Colonic mucosa (tissue), 4 donors: ENCODE data around the gene UAP1. TPM values are rescaled to one million over a fixed set of nuclear protein-coding genes. Genes with fewer than 3 reads are reported as not detected.

Experiments used
- DNase-seq: peaks from one replicate; pipeline ENCODE4 v3.0.0-alpha.2; 2020
- H3K27ac ChIP-seq: fragments of 200-600 bp; one replicate; pipeline ENCODE4 v1.8.0; 2021
- H3K27me3 ChIP-seq: fragments of 200-600 bp; one replicate; pipeline ENCODE4 v1.8.0; 2021
- H3K36me3 ChIP-seq: fragments of 200-600 bp; one replicate; pipeline ENCODE4 v1.8.0; 2021
- H3K4me1 ChIP-seq: fragments of 200-600 bp; one replicate; pipeline ENCODE4 v1.8.0; 2021; ENCODE audit warnings: mild to moderate bottlenecking
- H3K4me3 ChIP-seq: fragments of 200-600 bp; one replicate; pipeline ENCODE4 v1.8.0; 2021
- H3K9ac ChIP-seq, 2 donors: one replicate each; pipeline ENCODE4 v1.7.0; 2013; ENCODE audit warnings: control low read depth in 2 of 2, low read depth in 2 of 2, low read length in 2 of 2
- H3K9me3 ChIP-seq: fragments of 200-600 bp; one replicate; pipeline ENCODE4 v1.8.0; 2021
- CTCF ChIP-seq: fragments of 200-600 bp; IDR thresholded peaks from one replicate; pipeline ENCODE4 v1.8.0; 2022; ENCODE audit warnings: antibody characterized with exemption, mild to moderate bottlenecking
- intact Hi-C: fragments of 100-400 bp; cut with DNase I; formaldehyde crosslinking; loops from one replicate; pipeline ENCODE4 v1.14.1; 2022
- total RNA-seq, 2 donors: library from RNA; stranded (reverse); fragmentation: NEBNext Ultra II Directional in 1 of 2; extraction: Animal tissue kit (Norgen Biotek cat#: 25700) in 1 of 2; gene quantifications; one replicate each; pipeline ENCODE4 v1.2.1, GENCODE V29; 2021
- donor health status: healthy.
- donor health status: DM: no; HTN: no; CAD: no.
- donor health status: DM: no; HTN: no; CAD: no.

Gene UAP1
- total RNA-seq, 2 donors from 2014 or later, result 79.5 to 144 TPM

- Histone ChIP-seq H3K27ac (no peak overlapping the region), H3K9ac (no peak overlapping the region), H3K4me1 (no peaks in the 10 kb centered on the region), H3K9me3 (no peaks in the 10 kb centered on the region), H3K36me3 (no peaks in the 10 kb centered on the region), H3K4me3 (no peak overlapping the region), H3K27me3 (no peaks in the 10 kb centered on the region)
- intact Hi-C loops, result no loop called here
- DNase-seq, result no peak
- no peak for TF ChIP-seq CTCF
These were observed 25.8 kb downstream of the UAP1 start for GRCh38 chr1:162587347-162587746.

DNA sequence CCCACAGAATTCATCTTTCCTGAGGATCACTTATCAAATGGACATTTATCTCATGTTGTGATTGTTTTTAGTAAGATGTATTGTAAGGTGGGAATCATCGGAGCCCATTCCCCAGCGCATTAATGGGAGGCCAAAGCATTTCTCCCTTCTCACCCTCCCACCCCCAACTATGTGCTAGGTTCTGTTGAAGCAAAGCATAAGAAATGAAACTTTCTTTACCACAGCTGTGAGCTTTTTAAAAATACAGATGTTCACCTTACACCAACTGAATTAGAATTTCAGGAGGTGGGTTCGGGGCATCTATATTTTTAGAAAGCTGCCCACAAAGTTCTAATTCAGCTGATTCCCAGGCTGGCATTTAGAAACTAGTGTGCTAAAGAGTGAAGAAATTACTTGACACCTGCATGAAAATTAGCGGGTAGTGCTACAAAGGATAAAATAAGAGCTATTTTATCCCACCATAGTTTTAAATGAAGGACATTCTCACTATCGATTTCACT is 26.3 kb downstream of the UAP1 start:
- H3K27ac ChIP-seq, result no peak overlapping the region
- no peak for DNase-seq

DNA sequence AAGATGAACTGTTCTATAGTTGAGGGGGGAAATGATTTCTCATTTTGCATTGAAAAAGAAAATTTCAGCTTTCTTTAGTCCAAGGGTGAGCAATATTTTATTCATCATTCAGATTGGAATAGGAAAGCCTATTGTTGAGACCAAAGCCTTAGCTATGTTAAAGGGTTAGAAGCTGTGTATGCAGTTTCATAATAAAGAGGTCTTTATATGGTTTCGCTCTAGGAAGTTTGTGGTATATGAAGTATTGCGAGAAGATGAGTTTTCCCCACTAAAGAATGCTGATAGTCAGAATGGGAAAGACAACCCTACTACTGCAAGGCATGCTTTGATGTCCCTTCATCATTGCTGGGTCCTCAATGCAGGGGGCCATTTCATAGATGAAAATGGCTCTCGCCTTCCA is 28.6 kb downstream of the UAP1 start:
- H3K4me3 ChIP-seq, result no peak overlapping the region
- H3K27me3 ChIP-seq, result no peaks in the 10 kb centered on the region
- intact Hi-C loops, result no loop called here
- no peak for DNase-seq
- H3K9me3 ChIP-seq, result no peaks in the 10 kb centered on the region
- H3K9ac ChIP-seq, result no peak overlapping the region
- peaks cover 4% of the 10 kb centered on the region for H3K36me3 ChIP-seq
- no peaks in the 10 kb centered on the region for H3K4me1 ChIP-seq
- H3K27ac ChIP-seq, result no peak overlapping the region
- TF ChIP-seq CTCF, result no peak

More for the DNA sequence above, 26.3 kb downstream of the UAP1 start:
- Histone ChIP-seq H3K4me3 (no peak overlapping the region), H3K36me3 (peaks cover 4% of the 10 kb centered on the region), H3K9me3 (no peaks in the 10 kb centered on the region), H3K4me1 (no peaks in the 10 kb centered on the region), H3K27me3 (no peaks in the 10 kb centered on the region), H3K9ac (no peak overlapping the region)
- intact Hi-C loops, result no loop called here
- no peak for TF ChIP-seq CTCF

DNA sequence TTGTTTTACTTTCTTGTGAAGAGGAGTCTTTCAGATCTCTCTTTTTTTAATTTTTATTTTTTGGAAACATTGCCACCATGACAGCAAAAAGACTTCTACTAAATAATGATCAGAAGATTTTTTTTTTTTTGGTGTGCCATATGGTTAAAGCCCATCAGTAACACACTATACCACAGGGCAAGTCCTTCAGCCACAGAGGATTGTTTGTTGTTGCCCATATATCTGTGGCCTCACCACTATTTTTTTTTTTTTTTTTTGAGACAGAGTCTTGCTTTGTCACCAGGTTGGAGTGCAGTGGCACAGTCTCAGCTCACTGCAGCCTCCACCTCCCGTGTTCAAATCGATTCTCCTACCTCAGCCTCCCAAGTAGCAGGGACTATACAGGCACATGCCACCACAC is 29.2 kb downstream of the UAP1 start:
- intact Hi-C loops, result no loop called here

GRCh38 chr1:162596514-162597170 is 35.1 kb downstream of the UAP1 start:
- no peaks in the 10 kb centered on the region for H3K4me1 ChIP-seq
- no peak overlapping the region for H3K4me3 ChIP-seq
- H3K36me3 ChIP-seq, result peaks cover 13% of the 10 kb centered on the region
- no peak for TF ChIP-seq CTCF
- H3K9me3 ChIP-seq, result no peaks in the 10 kb centered on the region
- H3K9ac ChIP-seq, result no peak overlapping the region
- DNase-seq, result no peak
- H3K27ac ChIP-seq, result no peak overlapping the region
- intact Hi-C loops, result no loop called here
- H3K27me3 ChIP-seq, result no peaks in the 10 kb centered on the region

More for the DNA sequence above, 29.2 kb downstream of the UAP1 start:
- Histone ChIP-seq H3K4me1 (no peaks in the 10 kb centered on the region), H3K4me3 (no peak overlapping the region), H3K27ac (no peak overlapping the region), H3K9ac (no peak overlapping the region), H3K36me3 (peaks cover 4% of the 10 kb centered on the region), H3K9me3 (no peaks in the 10 kb centered on the region), H3K27me3 (no peaks in the 10 kb centered on the region)
- TF ChIP-seq CTCF, result no peak
- no peak for DNase-seq
